ENCODE results near the gene ZNF195. TPM values are rescaled to one million over a fixed set of nuclear protein-coding genes. Genes with fewer than 3 reads are reported as not detected.
A peak's percentile ranks its signal among the peaks of the same experiment; 100 is the strongest.
"Not testable (repeated sequence)": the region's sequence is repeated elsewhere in the genome, so short reads cannot be mapped to it uniquely, and the experiment has no call there.

The ZNF195 gene
- total RNA-seq, 2 experiments from 2014 or later = 16.6 to 18.4 TPM

- H3K4me1 Mint-ChIP-seq (ENCODE audit: low read depth) = not testable (repeated sequence)
- intact Hi-C loops (cut with DNase I, micrococcal nuclease) = loop anchor here in 1 of 2 experiments (10.0 kb wide), 1 partner anchor 304 kb away; no protein-coding TSS in a partner anchor
- CTCF ChIA-PET = interaction anchor here (0.6 to 1.4 kb wide), 6 partner anchors 29 to 876 kb away, joined by 3 to 20 read pairs (median 4); partner anchors contain the start of gene ZNF195
Measured at GRCh38 chr11:3408722-3409121, 29.8 kb upstream of the ZNF195 start.

GRCh38 chr11:3408058-3408605 lies 29.2 kb upstream of the ZNF195 start:
- POLR2A ChIA-PET = interaction anchor here (0.8 to 1.1 kb wide), 2 partner anchors 29 to 67 kb away, joined by 5 to 8 read pairs; partner anchors contain the start of gene ZNF195
- not testable (repeated sequence) for H3K4me1 ChIP-seq (ENCODE audit: insufficient read depth, low read length); H3K4me3 Mint-ChIP-seq; H3K27me3 ChIP-seq (ENCODE audit: control insufficient read depth in 1 of 2, insufficient read depth in 2 of 2, low read length in 2 of 2); H3K4me3 ChIP-seq (ENCODE audit: low read length); H3K9me3 ChIP-seq (ENCODE audit: control insufficient read depth in 1 of 2, insufficient read depth in 1 of 2, low read length in 2 of 2); H3K27me3 Mint-ChIP-seq; H3K4me1 Mint-ChIP-seq (ENCODE audit: low read depth); H3K27ac ChIP-seq (ENCODE audit: low read depth in 1 of 2, low read length in 2 of 2); DNase-seq; H3K36me3 ChIP-seq (ENCODE audit: insufficient read depth, low read length); H3K36me3 Mint-ChIP-seq (ENCODE audit: low read depth); H3K27ac Mint-ChIP-seq; H3K9me3 Mint-ChIP-seq; ATAC-seq (ENCODE audit: poor library complexity)
- intact Hi-C loops (cut with DNase I, micrococcal nuclease) = loop anchor here in 1 of 2 experiments (10.0 kb wide), 1 partner anchor 303 kb away; no protein-coding TSS in a partner anchor
- CTCF ChIA-PET = interaction anchor here (1.1 to 1.4 kb wide), 5 partner anchors 28 to 875 kb away, joined by 3 to 20 read pairs (median 5); partner anchors contain the start of gene ZNF195

More at GRCh38 chr11:3408722-3409121, 29.8 kb upstream of the ZNF195 start:
- H3K9me3 Mint-ChIP-seq; ATAC-seq (ENCODE audit: poor library complexity); H3K36me3 ChIP-seq (ENCODE audit: insufficient read depth, low read length); H3K9me3 ChIP-seq (ENCODE audit: control insufficient read depth in 1 of 2, insufficient read depth in 1 of 2, low read length in 2 of 2); H3K36me3 Mint-ChIP-seq (ENCODE audit: low read depth); H3K4me3 Mint-ChIP-seq; H3K4me1 ChIP-seq (ENCODE audit: insufficient read depth, low read length); H3K27ac ChIP-seq (ENCODE audit: low read depth in 1 of 2, low read length in 2 of 2); H3K4me3 ChIP-seq (ENCODE audit: low read length); H3K27ac Mint-ChIP-seq; H3K27me3 ChIP-seq (ENCODE audit: control insufficient read depth in 1 of 2, insufficient read depth in 2 of 2, low read length in 2 of 2); H3K27me3 Mint-ChIP-seq: not testable (repeated sequence)
- TF ChIP-seq CTCF (IDR thresholded peaks at IDR 0.05) = peak; percentile 85
- DNase-seq = peak; percentile 65 to 85 (median 77)
- POLR2A ChIA-PET = interaction anchor here (0.8 to 1.1 kb wide), 2 partner anchors 30 to 67 kb away, joined by 5 to 8 read pairs; partner anchors contain the start of gene ZNF195

DNA sequence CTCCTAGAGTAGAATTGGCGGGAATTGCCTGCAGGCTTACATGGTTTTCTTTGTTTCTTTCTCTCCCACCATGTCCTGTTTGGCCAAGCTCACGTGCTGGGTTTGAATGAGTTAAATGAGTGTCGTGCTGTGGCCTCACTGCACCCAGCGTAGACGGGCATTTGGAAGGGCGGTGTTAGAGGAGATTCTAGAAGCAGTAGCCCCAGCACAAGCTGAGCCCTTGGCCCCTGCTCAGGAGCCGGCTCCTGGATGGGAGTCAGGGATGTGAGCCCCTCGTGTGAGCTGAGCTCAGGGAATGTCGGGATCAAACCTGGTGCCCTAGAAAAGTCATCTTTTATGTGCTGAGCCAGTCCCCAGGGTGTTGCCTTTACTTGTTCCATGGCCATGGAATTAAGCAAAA lies 28.0 kb upstream of the ZNF195 start:
- H3K27me3 Mint-ChIP-seq; H3K4me1 Mint-ChIP-seq (ENCODE audit: low read depth); H3K36me3 ChIP-seq (ENCODE audit: insufficient read depth, low read length); POLR2A ChIA-PET; ATAC-seq (ENCODE audit: poor library complexity); H3K27me3 ChIP-seq (ENCODE audit: control insufficient read depth in 1 of 2, insufficient read depth in 2 of 2, low read length in 2 of 2); DNase-seq; H3K4me3 ChIP-seq (ENCODE audit: low read length); H3K27ac ChIP-seq (ENCODE audit: low read depth in 1 of 2, low read length in 2 of 2); H3K9me3 ChIP-seq (ENCODE audit: control insufficient read depth in 1 of 2, insufficient read depth in 1 of 2, low read length in 2 of 2); H3K4me3 Mint-ChIP-seq; H3K27ac Mint-ChIP-seq; H3K4me1 ChIP-seq (ENCODE audit: insufficient read depth, low read length); H3K9me3 Mint-ChIP-seq; H3K36me3 Mint-ChIP-seq (ENCODE audit: low read depth): not testable (repeated sequence)
- intact Hi-C loops (cut with DNase I, micrococcal nuclease) = loop anchor here in 1 of 2 experiments (10.0 kb wide), 1 partner anchor 302 kb away; no protein-coding TSS in a partner anchor
- CTCF ChIA-PET = interaction anchor here (1.9 kb wide), 1 partner anchor 66 kb away, joined by 5 read pairs; no protein-coding TSS in a partner anchor

GRCh38 chr11:3406223-3406875 lies 27.4 kb upstream of the ZNF195 start:
- not testable (repeated sequence) for H3K4me1 Mint-ChIP-seq (ENCODE audit: low read depth); H3K27me3 Mint-ChIP-seq
- CTCF ChIA-PET = interaction anchor here (1.9 kb wide), 1 partner anchor 65 kb away, joined by 5 read pairs; no protein-coding TSS in a partner anchor

DNA sequence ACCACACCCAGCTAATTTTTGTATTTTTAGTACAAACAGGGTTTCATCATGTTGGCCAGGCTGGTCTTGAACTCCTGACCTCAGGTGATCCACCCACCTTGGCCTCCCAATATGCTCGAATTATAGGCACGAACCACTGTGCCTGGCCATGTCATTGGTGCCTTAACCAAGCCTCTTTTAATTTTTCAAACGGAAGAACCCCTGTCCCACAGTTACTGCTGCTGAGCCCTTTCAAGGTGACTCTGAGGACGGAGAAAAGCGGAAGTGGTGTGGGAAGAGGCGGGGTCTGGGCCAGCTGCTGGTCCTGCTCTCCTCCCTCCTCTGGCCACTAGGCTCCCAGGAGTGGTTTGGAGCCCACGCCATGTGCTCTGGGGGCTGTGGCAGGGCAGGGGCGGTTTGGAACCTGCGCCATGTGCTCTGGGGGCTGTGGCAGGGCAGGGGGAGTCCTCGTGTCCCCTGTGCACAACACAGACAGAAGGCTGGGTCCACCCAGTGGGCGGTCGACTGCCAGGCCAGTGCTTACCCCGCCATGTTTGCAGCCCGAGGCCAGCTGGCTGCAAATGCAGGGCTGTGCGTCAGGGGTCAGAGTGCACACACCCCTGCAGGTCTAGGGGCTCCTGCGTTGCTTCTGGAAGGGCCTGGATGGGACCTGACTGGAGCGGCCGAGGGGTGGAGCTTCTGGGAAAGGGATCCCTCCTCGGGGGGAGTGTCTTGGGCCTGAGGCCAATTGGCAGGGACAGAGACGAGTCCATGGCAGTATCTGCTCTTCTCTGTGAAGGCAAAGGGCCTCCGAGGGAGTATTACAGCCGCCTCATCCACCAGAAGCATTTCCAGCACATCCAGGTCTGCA lies 25.4 kb upstream of the ZNF195 start:
- POLR2A ChIA-PET; H3K4me3 ChIP-seq (ENCODE audit: low read length); H3K9me3 Mint-ChIP-seq; CTCF ChIA-PET; H3K4me3 Mint-ChIP-seq; DNase-seq; H3K27me3 ChIP-seq (ENCODE audit: control insufficient read depth in 1 of 2, insufficient read depth in 2 of 2, low read length in 2 of 2); H3K36me3 Mint-ChIP-seq (ENCODE audit: low read depth); H3K4me1 ChIP-seq (ENCODE audit: insufficient read depth, low read length); H3K27ac ChIP-seq (ENCODE audit: low read depth in 1 of 2, low read length in 2 of 2); H3K27ac Mint-ChIP-seq; ATAC-seq (ENCODE audit: poor library complexity); H3K4me1 Mint-ChIP-seq (ENCODE audit: low read depth); H3K27me3 Mint-ChIP-seq; H3K36me3 ChIP-seq (ENCODE audit: insufficient read depth, low read length): not testable (repeated sequence)
- intact Hi-C loops (cut with DNase I, micrococcal nuclease) = loop anchor here in 1 of 2 experiments (10.0 kb wide), 1 partner anchor 300 kb away; no protein-coding TSS in a partner anchor
- H3K9me3 ChIP-seq (ENCODE audit: control insufficient read depth in 1 of 2, insufficient read depth in 1 of 2, low read length in 2 of 2) = peaks cover 0 to 10% of the 10 kb centered on the region in 2 experiments

More at GRCh38 chr11:3406223-3406875, 27.4 kb upstream of the ZNF195 start:
- H3K27me3 ChIP-seq (ENCODE audit: control insufficient read depth in 1 of 2, insufficient read depth in 2 of 2, low read length in 2 of 2); H3K4me3 Mint-ChIP-seq; ATAC-seq (ENCODE audit: poor library complexity); H3K27ac Mint-ChIP-seq; H3K27ac ChIP-seq (ENCODE audit: low read depth in 1 of 2, low read length in 2 of 2); H3K4me1 ChIP-seq (ENCODE audit: insufficient read depth, low read length); H3K36me3 Mint-ChIP-seq (ENCODE audit: low read depth); H3K4me3 ChIP-seq (ENCODE audit: low read length); POLR2A ChIA-PET; DNase-seq; H3K36me3 ChIP-seq (ENCODE audit: insufficient read depth, low read length); H3K9me3 Mint-ChIP-seq: not testable (repeated sequence)
- H3K9me3 ChIP-seq (ENCODE audit: control insufficient read depth in 1 of 2, insufficient read depth in 1 of 2, low read length in 2 of 2) = peaks cover 0 to 10% of the 10 kb centered on the region in 2 experiments
- intact Hi-C loops (cut with DNase I, micrococcal nuclease) = loop anchor here in 1 of 2 experiments (10.0 kb wide), 1 partner anchor 302 kb away; no protein-coding TSS in a partner anchor
